ENCODE results near the gene VCL. TPM values are rescaled to one million over a fixed set of nuclear protein-coding genes. Genes with fewer than 3 reads are reported as not detected.

VCL gene
- total and polyA plus RNA-seq, 9 of the 15 experiments (the other 6 are each of a cell fraction or from before 2014, with no cell fraction given) = 29.8 to 186 (median 76.4) TPM

DNA sequence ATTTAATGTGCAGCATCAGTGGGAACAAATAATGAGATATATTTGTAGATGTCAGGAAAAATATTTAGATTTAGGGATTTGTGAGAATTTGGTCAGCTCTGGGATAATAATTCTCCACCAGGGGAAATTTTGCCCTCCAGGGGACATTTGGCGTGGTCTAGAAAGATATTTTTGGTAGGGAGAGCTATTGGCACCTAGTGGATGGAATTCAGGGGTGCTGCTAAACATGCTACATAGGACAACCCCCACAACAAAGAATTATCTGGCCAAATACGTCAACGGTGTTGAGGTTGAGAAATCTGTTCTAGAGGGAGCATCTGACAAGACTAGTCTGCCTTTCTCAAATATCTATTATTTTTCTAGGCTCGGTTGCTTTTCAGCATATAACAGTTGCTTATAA lies 155.2 kb downstream of the VCL start (continued):
- TF ChIP-seq, protein P1, sequence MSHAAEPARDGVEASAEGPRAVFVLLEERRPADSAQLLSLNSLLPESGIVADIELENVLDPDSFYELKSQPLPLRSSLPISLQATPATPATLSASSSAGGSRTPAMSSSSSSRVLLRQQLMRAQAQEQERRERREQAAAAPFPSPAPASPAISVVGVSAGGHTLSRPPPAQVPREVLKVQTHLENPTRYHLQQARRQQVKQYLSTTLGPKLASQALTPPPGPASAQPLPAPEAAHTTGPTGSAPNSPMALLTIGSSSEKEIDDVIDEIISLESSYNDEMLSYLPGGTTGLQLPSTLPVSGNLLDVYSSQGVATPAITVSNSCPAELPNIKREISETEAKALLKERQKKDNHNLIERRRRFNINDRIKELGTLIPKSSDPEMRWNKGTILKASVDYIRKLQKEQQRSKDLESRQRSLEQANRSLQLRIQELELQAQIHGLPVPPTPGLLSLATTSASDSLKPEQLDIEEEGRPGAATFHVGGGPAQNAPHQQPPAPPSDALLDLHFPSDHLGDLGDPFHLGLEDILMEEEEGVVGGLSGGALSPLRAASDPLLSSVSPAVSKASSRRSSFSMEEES (CRISPR knock-in tag; IDR thresholded peaks at IDR 0.05) = no peak
- TF ChIP-seq STAT5B (CRISPR knock-in tag; IDR thresholded peaks at IDR 0.05) (no peak), HDAC8 (tag; IDR thresholded peaks at IDR 0.05) (no peak), CREB1 (IDR thresholded peaks at IDR 0.05) (0 out of 2 replicates have a peak, but pooled peaks have one; percentile 29), CREB1 (CRISPR knock-in tag; IDR thresholded peaks at IDR 0.05) (no peak), THRAP3 (IDR thresholded peaks at IDR 0.05; ENCODE audit: borderline replicate concordance) (no peak), ATF1 (CRISPR knock-in tag; IDR thresholded peaks at IDR 0.05) (no peak), ATF1 (tag; IDR thresholded peaks at IDR 0.05) (peak; percentile 68), ZFP36 (IDR thresholded peaks at IDR 0.05; ENCODE audit: low read depth, low read length, partially characterized antibody) (no peak), ZFX (CRISPR knock-in tag; IDR thresholded peaks at IDR 0.05) (no peak), HIVEP1 (CRISPR knock-in tag; IDR thresholded peaks at IDR 0.05) (no peak), ZNF79 (CRISPR knock-in tag; IDR thresholded peaks at IDR 0.05; ENCODE audit: low read depth) (no peak), SETDB1 (IDR thresholded peaks at IDR 0.05; ENCODE audit: low read length) (no peak), KLF16 (IDR thresholded peaks at IDR 0.05) (no peak), HDGF (IDR thresholded peaks at IDR 0.05) (no peak), CREM (IDR thresholded peaks at IDR 0.05; ENCODE audit: low read depth) (peak; percentile 77), NR2F6 (CRISPR knock-in tag; IDR thresholded peaks at IDR 0.05) (no peak), ZNF717 (CRISPR knock-in tag; IDR thresholded peaks at IDR 0.05) (no peak), ZNF764 (CRISPR knock-in tag; IDR thresholded peaks at IDR 0.05; ENCODE audit: low read depth) (no peak), ILK (tag; IDR thresholded peaks at IDR 0.05; ENCODE audit: borderline replicate concordance, low read depth) (no peak), RCOR1 (IDR thresholded peaks at IDR 0.05; ENCODE audit: borderline replicate concordance in 1 of 2, low read depth in 2 of 2, low read length in 2 of 2) (peak in 1 of 2 experiments; percentile 45; a peak in 1 of 4 replicates)
- TF ChIP-seq, protein P2, sequence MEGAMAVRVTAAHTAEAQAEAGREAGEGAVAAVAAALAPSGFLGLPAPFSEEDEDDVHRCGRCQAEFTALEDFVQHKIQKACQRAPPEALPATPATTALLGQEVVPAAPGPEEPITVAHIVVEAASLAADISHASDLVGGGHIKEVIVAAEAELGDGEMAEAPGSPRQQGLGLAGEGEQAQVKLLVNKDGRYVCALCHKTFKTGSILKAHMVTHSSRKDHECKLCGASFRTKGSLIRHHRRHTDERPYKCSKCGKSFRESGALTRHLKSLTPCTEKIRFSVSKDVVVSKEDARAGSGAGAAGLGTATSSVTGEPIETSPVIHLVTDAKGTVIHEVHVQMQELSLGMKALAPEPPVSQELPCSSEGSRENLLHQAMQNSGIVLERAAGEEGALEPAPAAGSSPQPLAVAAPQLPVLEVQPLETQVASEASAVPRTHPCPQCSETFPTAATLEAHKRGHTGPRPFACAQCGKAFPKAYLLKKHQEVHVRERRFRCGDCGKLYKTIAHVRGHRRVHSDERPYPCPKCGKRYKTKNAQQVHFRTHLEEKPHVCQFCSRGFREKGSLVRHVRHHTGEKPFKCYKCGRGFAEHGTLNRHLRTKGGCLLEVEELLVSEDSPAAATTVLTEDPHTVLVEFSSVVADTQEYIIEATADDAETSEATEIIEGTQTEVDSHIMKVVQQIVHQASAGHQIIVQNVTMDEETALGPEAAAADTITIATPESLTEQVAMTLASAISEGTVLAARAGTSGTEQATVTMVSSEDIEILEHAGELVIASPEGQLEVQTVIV (CRISPR knock-in tag; IDR thresholded peaks at IDR 0.05; ENCODE audit: borderline replicate concordance) = no peak
- TF ChIP-seq, protein P3, sequence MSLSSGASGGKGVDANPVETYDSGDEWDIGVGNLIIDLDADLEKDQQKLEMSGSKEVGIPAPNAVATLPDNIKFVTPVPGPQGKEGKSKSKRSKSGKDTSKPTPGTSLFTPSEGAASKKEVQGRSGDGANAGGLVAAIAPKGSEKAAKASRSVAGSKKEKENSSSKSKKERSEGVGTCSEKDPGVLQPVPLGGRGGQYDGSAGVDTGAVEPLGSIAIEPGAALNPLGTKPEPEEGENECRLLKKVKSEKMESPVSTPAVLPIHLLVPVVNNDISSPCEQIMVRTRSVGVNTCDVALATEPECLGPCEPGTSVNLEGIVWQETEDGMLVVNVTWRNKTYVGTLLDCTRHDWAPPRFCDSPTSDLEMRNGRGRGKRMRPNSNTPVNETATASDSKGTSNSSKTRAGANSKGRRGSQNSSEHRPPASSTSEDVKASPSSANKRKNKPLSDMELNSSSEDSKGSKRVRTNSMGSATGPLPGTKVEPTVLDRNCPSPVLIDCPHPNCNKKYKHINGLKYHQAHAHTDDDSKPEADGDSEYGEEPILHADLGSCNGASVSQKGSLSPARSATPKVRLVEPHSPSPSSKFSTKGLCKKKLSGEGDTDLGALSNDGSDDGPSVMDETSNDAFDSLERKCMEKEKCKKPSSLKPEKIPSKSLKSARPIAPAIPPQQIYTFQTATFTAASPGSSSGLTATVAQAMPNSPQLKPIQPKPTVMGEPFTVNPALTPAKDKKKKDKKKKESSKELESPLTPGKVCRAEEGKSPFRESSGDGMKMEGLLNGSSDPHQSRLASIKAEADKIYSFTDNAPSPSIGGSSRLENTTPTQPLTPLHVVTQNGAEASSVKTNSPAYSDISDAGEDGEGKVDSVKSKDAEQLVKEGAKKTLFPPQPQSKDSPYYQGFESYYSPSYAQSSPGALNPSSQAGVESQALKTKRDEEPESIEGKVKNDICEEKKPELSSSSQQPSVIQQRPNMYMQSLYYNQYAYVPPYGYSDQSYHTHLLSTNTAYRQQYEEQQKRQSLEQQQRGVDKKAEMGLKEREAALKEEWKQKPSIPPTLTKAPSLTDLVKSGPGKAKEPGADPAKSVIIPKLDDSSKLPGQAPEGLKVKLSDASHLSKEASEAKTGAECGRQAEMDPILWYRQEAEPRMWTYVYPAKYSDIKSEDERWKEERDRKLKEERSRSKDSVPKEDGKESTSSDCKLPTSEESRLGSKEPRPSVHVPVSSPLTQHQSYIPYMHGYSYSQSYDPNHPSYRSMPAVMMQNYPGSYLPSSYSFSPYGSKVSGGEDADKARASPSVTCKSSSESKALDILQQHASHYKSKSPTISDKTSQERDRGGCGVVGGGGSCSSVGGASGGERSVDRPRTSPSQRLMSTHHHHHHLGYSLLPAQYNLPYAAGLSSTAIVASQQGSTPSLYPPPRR (CRISPR knock-in tag; IDR thresholded peaks at IDR 0.05; ENCODE audit: borderline replicate concordance) = no peak

Measured in K562 (cell line).